Hypothalamus (tissue), 51 donors: ENCODE data around the gene COLEC11.

Source experiments
- DNase-seq, 51 donors: peaks; one replicate each; lab custom pipeline; 2025; lab: John Stamatoyannopoulos, UW

COLEC11 gene

GRCh38 chr2:3692375-3692774 is 97.5 kb downstream of the COLEC11 start:
- DNase-seq = no peak
